AG04450 (cell line): ENCODE data around the gene BMP7. TPM values are rescaled to one million over a fixed set of nuclear protein-coding genes. Genes with fewer than 3 reads are reported as not detected.

ENCODE experiments used
- CTCF ChIA-PET: fragments of 300-600, 350-600 bp; formaldehyde crosslinking; extraction: SDS; loops from one replicate; lab custom pipeline; 2022; ENCODE audit warnings: antibody characterized with exemption, inconsistent platforms; lab: Charles Lee
- POLR2A ChIA-PET: fragments of 350-600 bp; formaldehyde crosslinking; extraction: SDS; loops from one replicate; lab custom pipeline; 2021; ENCODE audit warnings: antibody characterized with exemption, inconsistent platforms; lab: Yijun Ruan, JAX
- DNase-seq: peaks from one replicate; pipeline ENCODE4 v3.0.0-alpha.2; 2011; ENCODE audit warnings: low read depth, low spot score
- H3K27ac ChIP-seq: one replicate; pipeline ENCODE4 v1.5.1; 2012; ENCODE audit warnings: low read depth, low read length, control low read depth
- H3K27me3 ChIP-seq: one replicate; pipeline ENCODE4 v1.6.0; 2012; ENCODE audit warnings: low read length; ENCODE audit not compliant: control insufficient read depth, insufficient read depth
- H3K4me3 ChIP-seq: 2 replicates; pipeline ENCODE4 v1.5.1; 2011; ENCODE audit warnings: mild to moderate bottlenecking, low read depth, low read length, control low read depth
- H3K9me3 ChIP-seq: 2 replicates; pipeline ENCODE4 v1.5.1; 2012; ENCODE audit warnings: low read length; ENCODE audit not compliant: control insufficient read depth, insufficient read depth
- polyA plus RNA-seq: library from polyadenylated mRNA; depleted of rRNA; stranded (reverse); fragments of >200 nt; gene quantifications from 2 replicates; pipeline ENCODE4 v1.2.3, GENCODE V29; 2011
- TF ChIP-seq, protein P1 (sequence below): IDR thresholded peaks from 2 replicates; pipeline ENCODE4 v1.5.1; 2011; ENCODE audit warnings: low read depth, low read length, control low read depth, inconsistent platforms

Gene BMP7
- polyA plus RNA-seq, 1 experiment = not detected

DNA sequence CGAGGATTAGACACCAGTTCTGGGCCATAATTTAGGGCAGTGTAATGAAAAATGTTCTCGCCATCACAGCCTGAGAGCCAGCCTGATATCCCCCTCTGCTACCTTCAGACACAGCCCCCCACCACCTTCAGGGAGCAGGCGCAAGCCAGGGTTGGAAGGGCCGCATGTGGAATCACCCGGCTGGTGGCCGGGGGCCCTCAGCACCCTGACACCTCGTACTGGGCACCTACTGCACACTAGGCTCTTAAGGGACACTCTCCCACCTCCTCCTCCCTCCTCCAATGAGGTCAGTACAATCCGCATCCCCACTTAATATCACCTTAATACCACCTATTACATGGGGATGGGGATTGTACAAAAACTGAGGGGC, 55.5 kb downstream of the BMP7 start:
- Histone ChIP-seq H3K27me3 (no peaks in the 10 kb centered on the region), H3K27ac (no peak overlapping the region), H3K4me3 (no peak overlapping the region), H3K9me3 (peaks cover 22% of the 10 kb centered on the region)
- ChIA-PET CTCF (no interaction called here), POLR2A (no interaction called here)
- no peak for DNase-seq
- TF ChIP-seq, protein P1, sequence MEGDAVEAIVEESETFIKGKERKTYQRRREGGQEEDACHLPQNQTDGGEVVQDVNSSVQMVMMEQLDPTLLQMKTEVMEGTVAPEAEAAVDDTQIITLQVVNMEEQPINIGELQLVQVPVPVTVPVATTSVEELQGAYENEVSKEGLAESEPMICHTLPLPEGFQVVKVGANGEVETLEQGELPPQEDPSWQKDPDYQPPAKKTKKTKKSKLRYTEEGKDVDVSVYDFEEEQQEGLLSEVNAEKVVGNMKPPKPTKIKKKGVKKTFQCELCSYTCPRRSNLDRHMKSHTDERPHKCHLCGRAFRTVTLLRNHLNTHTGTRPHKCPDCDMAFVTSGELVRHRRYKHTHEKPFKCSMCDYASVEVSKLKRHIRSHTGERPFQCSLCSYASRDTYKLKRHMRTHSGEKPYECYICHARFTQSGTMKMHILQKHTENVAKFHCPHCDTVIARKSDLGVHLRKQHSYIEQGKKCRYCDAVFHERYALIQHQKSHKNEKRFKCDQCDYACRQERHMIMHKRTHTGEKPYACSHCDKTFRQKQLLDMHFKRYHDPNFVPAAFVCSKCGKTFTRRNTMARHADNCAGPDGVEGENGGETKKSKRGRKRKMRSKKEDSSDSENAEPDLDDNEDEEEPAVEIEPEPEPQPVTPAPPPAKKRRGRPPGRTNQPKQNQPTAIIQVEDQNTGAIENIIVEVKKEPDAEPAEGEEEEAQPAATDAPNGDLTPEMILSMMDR = no peak

DNA sequence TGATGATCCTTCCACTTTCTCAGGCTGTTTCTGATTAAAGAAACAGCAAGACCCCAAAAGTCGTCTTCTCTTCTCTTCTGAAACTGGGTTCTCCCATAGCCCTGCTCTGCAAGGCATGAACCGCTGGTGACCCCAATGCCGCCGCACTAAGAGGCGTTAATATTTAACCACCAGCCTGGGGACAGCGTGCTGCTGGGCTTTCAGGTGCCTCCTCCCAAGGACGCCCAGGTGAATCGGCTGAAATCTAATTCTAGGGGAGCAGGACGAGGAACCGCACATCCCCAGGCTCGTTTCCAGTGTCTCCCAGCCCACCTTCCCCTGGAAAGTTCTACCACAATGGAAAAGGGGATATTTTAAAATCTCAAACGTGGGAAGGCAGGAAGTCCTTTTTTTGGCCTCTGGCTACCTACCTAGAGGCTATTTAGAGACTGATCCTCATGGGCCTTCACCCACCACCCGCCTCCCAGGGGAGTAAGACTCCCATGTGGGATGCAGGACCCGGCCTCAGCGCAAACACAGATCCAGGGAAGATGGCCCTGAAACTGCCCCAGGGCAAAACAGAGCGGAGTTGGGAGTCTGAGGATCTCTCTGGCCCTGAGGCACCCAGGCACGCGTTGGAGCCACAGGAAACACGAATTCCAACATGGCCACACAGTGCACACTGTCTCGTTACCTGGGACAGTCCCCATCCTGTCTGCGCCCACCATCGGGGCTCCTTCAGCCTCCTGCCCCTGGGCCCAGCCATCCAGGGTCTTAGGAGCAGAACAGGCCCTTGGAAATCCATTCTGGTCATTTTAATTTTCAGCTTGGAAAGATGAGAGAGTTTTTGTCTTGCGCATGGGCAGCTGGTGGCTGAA, 56.2 kb downstream of the BMP7 start:
- Histone ChIP-seq H3K9me3 (peaks cover 22% of the 10 kb centered on the region), H3K4me3 (no peak overlapping the region), H3K27me3 (no peaks in the 10 kb centered on the region), H3K27ac (no peak overlapping the region)
- POLR2A ChIA-PET = no interaction called here
- TF ChIP-seq, protein P1 = no peak
- DNase-seq = no peak
- CTCF ChIA-PET = no interaction called here

- peaks cover 19% of the 10 kb centered on the region for H3K9me3 ChIP-seq
- H3K27ac ChIP-seq = no peak overlapping the region
- CTCF ChIA-PET = no interaction called here
- no peak overlapping the region for H3K4me3 ChIP-seq
- POLR2A ChIA-PET = no interaction called here
- DNase-seq = no peak
- no peaks in the 10 kb centered on the region for H3K27me3 ChIP-seq
- TF ChIP-seq, protein P1 = no peak
These were observed 57.0 kb downstream of the BMP7 start for GRCh38 chr20:57209413-57209812.

DNA sequence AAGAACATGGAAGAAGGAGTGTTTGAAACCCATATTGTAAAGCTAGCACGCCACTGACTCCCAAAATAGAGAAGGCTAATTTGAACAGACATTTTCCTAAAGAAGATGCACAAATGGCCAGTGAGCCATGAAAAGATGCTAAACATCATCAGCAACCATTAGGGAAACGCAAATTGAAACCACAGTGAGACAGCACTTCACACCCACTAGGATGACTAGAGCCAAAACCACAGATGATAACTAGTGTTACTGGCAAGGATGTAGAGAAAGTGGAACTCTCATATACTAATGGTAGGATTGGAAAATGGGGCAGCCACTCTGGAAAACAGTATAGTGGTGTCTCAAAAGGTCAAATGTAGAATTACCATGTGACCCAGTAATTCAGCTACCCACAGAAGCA, 58.2 kb downstream of the BMP7 start:
- ChIA-PET CTCF (no interaction called here), POLR2A (no interaction called here)

GRCh38 chr20:57207251-57207650, 59.2 kb downstream of the BMP7 start:
- TF ChIP-seq, protein P1 = no peak
- ChIA-PET POLR2A (no interaction called here), CTCF (no interaction called here)
- peaks cover 14% of the 10 kb centered on the region for H3K9me3 ChIP-seq
- H3K27me3 ChIP-seq = no peaks in the 10 kb centered on the region
- no peak for DNase-seq
- no peak overlapping the region for H3K27ac ChIP-seq
- H3K4me3 ChIP-seq = no peak overlapping the region

More for the DNA sequence above, 58.2 kb downstream of the BMP7 start:
- Histone ChIP-seq H3K27me3 (no peaks in the 10 kb centered on the region), H3K9me3 (peaks cover 18% of the 10 kb centered on the region), H3K4me3 (no peak overlapping the region), H3K27ac (no peak overlapping the region)
- TF ChIP-seq, protein P1 = no peak
- no peak for DNase-seq
